Measurements from ENCODE around the gene HEXD.
"Not testable (repeated sequence)": the region's sequence is repeated elsewhere in the genome, so short reads cannot be mapped to it uniquely, and the experiment has no call there.

Gene HEXD

DNA sequence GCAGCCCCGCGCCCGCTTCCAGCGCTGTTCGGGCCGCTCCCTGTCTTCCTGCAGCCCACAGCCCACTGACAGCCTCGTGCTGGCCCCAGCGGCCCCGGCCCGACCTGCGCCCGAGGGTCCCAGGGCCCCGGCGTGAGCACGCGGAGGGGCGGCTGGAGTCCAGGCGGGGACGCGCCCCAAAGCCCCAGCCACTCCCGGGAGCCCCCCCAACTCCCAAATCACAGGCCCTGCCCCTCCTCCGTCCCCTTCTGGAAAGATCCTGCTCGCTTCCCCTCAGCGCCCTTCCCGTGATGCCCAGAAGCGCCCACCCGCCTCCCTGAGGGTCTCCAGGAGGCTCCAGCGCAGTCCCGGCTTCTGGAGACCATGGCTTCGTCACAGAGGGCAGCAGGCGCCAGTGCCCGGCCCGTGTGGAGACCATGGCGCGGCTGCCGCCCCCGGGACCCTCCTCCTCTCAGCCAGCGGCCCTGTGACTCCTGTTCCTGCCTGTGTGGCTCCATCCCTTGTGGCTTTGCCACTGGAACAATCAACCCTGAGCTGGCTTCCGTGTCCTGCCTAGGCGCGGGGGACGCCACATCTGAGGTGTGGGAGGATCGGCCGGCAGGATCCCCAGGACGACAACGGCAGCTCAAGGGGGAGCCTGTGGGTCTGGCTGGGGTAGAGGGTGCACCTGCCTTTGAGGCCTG lies 42.6 kb upstream of the HEXD start:
- no peaks in the 10 kb centered on the region for H3K9me3 ChIP-seq (ENCODE audit: control insufficient read depth in 1 of 2, low read length in 2 of 2)
- no peak overlapping the region for H3K4me3 ChIP-seq (ENCODE audit: low read depth in 1 of 2, low read length in 2 of 2)
- peaks cover 33 to 43% of the 10 kb centered on the region in 2 donors for H3K27me3 ChIP-seq (ENCODE audit: control insufficient read depth in 1 of 2, insufficient read depth in 2 of 2, low read length in 2 of 2)
- H3K27ac ChIP-seq (ENCODE audit: low read depth, low read length): no peak overlapping the region
- peaks cover 14 to 19% of the 10 kb centered on the region in 2 donors for H3K4me1 ChIP-seq (ENCODE audit: control insufficient read depth in 1 of 2, insufficient read depth in 2 of 2, low read length in 2 of 2)
- no peak overlapping the region for H3K9ac ChIP-seq (ENCODE audit: low read depth in 1 of 2, low read length in 2 of 2)
- H3K36me3 ChIP-seq (ENCODE audit: control insufficient read depth in 1 of 2, insufficient read depth in 2 of 2, low read length in 2 of 2): no peaks in the 10 kb centered on the region

DNA sequence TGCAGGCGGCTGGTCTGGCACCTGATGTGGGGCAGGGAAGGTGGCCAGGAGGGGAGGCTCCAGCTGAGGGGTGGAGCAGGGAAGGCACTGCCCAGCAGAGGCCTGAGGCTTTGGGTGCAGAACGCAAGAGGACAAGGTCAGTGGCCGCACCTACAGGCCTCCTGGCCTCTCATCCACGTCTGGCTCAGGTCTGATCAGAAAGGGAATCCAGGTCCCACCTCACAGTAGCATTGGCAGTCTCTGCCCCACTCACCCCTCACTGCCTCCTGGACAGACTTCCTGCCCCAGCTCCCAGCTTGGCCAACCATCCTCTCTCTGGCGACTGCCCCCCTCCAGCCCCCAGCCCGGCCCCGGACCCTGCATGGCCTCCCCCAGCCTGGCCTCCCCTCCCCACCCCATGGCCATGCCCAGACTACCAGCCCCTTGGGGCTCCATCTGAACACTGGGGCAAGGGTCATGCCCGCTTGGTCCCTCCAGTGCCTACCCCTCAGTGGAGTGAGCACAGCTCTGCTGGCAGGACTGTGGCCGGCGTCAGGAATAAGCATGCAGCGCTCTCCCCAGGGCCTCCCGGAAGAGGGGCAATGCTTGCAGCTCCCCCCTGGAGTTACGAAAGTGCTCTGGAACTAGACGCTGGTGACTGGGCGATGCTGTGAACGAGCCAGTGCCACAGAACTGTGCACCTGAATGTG lies 42.0 kb upstream of the HEXD start:
- Histone ChIP-seq H3K9me3 (ENCODE audit: control insufficient read depth in 1 of 2, low read length in 2 of 2) (no peaks in the 10 kb centered on the region), H3K27me3 (ENCODE audit: control insufficient read depth in 1 of 2, insufficient read depth in 2 of 2, low read length in 2 of 2) (peaks cover 26 to 36% of the 10 kb centered on the region in 2 donors), H3K27ac (ENCODE audit: low read depth, low read length) (no peak overlapping the region), H3K4me1 (ENCODE audit: control insufficient read depth in 1 of 2, insufficient read depth in 2 of 2, low read length in 2 of 2) (peaks cover 7 to 18% of the 10 kb centered on the region in 2 donors), H3K4me3 (ENCODE audit: low read depth in 1 of 2, low read length in 2 of 2) (no peak overlapping the region), H3K36me3 (ENCODE audit: control insufficient read depth in 1 of 2, insufficient read depth in 2 of 2, low read length in 2 of 2) (no peaks in the 10 kb centered on the region), H3K9ac (ENCODE audit: low read depth in 1 of 2, low read length in 2 of 2) (no peak overlapping the region)

DNA sequence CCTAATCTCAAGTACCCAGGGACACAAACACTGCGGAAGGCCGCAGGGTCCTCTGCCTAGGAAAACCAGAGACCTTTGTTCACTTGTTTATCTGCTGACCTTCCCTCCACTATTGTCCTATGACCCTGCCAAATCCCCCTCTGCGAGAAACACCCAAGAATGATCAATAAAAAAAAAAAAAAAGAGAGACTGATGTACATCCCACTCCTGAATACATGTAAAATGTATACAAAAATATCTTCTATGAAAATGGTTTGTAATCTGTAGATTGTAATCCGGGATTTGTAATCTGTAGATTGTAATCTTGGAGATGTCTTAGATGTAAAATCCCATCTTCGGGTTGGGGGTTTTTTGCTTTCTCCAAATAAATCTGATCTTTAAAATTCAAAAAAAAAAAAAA lies 40.9 kb upstream of the HEXD start:
- H3K9ac ChIP-seq (ENCODE audit: low read depth in 1 of 2, low read length in 2 of 2); H3K36me3 ChIP-seq (ENCODE audit: control insufficient read depth in 1 of 2, insufficient read depth in 2 of 2, low read length in 2 of 2); H3K9me3 ChIP-seq (ENCODE audit: control insufficient read depth in 1 of 2, low read length in 2 of 2); H3K27ac ChIP-seq (ENCODE audit: low read depth, low read length); H3K4me3 ChIP-seq (ENCODE audit: low read depth in 1 of 2, low read length in 2 of 2): not testable (repeated sequence)
- peaks cover 21 to 30% of the 10 kb centered on the region in 2 donors for H3K27me3 ChIP-seq (ENCODE audit: control insufficient read depth in 1 of 2, insufficient read depth in 2 of 2, low read length in 2 of 2)
- peaks cover 6 to 16% of the 10 kb centered on the region in 2 donors for H3K4me1 ChIP-seq (ENCODE audit: control insufficient read depth in 1 of 2, insufficient read depth in 2 of 2, low read length in 2 of 2)

DNA sequence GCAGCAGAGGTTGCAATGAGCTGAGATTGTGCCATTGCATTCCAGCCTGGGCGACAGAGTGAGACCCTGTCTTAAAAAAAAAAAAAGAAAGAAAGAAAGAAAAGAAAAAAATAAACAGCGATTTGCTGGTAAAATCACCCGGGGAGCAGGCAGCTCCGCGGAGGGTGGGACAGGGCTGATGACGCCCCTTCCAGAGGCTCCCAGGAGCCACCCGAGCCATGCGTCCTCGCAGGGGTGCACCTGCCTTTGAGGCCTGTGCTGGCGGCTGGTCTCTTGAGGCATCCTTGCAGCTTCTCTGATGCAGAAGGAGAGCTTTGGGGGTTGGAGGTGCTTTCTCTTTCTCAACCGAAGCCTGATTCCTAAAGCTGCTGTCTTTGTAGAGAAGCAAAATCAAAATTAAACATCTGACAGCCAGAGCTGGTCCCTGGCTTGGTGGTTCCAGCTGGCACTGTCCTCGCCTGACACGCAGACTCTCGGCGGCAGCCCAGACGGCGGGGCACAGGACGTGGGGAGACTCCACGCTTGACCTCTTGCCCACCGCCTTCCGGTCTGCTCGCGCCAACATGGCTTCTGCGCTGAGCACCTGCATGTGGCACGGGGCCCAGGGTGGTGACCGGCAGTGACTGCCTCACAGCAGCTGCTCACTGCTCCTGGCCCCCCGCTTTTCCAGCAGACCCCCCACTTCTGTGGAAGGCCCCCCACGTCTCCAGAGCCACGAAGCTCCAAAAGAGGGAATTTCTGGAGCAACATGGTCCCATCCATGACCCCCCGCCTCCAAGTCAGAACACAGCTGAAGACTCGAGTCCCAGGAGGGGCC lies 40.0 kb upstream of the HEXD start:
- no peak overlapping the region for H3K9ac ChIP-seq (ENCODE audit: low read depth in 1 of 2, low read length in 2 of 2)
- H3K27ac ChIP-seq (ENCODE audit: low read depth, low read length): no peak overlapping the region
- no peak overlapping the region for H3K4me3 ChIP-seq (ENCODE audit: low read depth in 1 of 2, low read length in 2 of 2)
- H3K4me1 ChIP-seq (ENCODE audit: control insufficient read depth in 1 of 2, insufficient read depth in 2 of 2, low read length in 2 of 2): peaks cover 0 to 11% of the 10 kb centered on the region in 2 donors
- peaks cover 14 to 25% of the 10 kb centered on the region in 2 donors for H3K27me3 ChIP-seq (ENCODE audit: control insufficient read depth in 1 of 2, insufficient read depth in 2 of 2, low read length in 2 of 2)
- H3K9me3 ChIP-seq (ENCODE audit: control insufficient read depth in 1 of 2, low read length in 2 of 2): no peaks in the 10 kb centered on the region
- H3K36me3 ChIP-seq (ENCODE audit: control insufficient read depth in 1 of 2, insufficient read depth in 2 of 2, low read length in 2 of 2): no peaks in the 10 kb centered on the region

DNA sequence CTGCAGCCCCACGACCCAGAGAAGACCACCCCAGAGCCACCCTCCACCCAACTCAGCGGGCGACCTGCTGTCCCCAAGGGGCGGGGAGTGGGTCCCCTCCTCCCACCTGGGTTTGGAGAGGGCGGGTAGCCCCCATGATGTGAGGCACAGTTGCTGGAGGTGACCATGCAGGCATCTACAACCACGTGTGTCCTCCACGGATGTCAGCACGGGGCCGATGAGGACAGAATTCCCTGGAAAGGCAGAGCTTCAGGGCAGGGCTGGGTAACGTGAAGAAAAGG lies 39.5 kb upstream of the HEXD start:
- Histone ChIP-seq H3K4me3 (ENCODE audit: low read depth in 1 of 2, low read length in 2 of 2) (no peak overlapping the region), H3K9ac (ENCODE audit: low read depth in 1 of 2, low read length in 2 of 2) (no peak overlapping the region), H3K36me3 (ENCODE audit: control insufficient read depth in 1 of 2, insufficient read depth in 2 of 2, low read length in 2 of 2) (no peaks in the 10 kb centered on the region), H3K4me1 (ENCODE audit: control insufficient read depth in 1 of 2, insufficient read depth in 2 of 2, low read length in 2 of 2) (peaks cover 0 to 11% of the 10 kb centered on the region in 2 donors), H3K27ac (ENCODE audit: low read depth, low read length) (no peak overlapping the region), H3K9me3 (ENCODE audit: control insufficient read depth in 1 of 2, low read length in 2 of 2) (no peaks in the 10 kb centered on the region), H3K27me3 (ENCODE audit: control insufficient read depth in 1 of 2, insufficient read depth in 2 of 2, low read length in 2 of 2) (peaks cover 14 to 25% of the 10 kb centered on the region in 2 donors)

DNA sequence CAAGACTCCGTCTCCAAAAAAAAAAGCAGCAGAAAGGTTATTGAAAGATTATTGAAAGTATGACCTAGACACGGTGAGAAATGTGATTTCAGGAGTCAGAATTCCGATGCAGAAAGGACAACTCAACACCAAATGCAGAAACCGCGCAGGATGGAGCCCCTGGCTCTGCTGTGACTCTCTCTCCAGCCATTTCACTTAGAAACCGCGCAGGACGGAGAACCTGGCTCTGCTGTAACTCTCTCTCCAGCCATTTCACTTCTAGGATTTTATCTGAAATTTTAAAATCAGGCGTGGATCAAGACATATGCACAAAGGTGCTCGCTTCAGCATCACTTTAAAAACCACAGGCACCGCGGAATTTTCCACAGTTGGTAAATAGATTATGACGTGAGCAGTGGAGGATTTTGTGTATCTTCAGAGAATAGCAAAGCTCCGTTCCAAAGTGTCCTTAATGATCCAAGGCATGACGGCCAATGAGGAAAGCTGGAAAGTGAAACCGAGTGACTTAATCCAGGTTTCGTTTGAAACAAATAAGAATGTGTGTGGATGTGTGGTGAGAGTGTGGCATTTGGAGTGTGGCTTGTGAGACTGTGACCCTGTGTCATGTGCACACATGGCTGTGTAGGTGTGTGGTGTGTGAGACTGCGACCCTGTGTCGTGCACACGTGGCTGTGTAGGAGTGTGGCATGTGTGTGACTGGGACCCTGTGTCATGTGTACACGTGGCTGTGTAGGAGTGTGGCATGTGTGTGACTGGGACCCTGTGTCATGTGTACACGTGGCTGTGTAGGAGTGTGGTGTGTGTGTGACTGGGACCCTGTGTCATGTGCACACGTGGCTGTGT lies 37.1 kb upstream of the HEXD start:
- H3K9ac ChIP-seq (ENCODE audit: low read depth in 1 of 2, low read length in 2 of 2): no peak overlapping the region
- H3K27me3 ChIP-seq (ENCODE audit: control insufficient read depth in 1 of 2, insufficient read depth in 2 of 2, low read length in 2 of 2): peaks cover 6 to 14% of the 10 kb centered on the region in 2 donors
- peaks cover 11 to 16% of the 10 kb centered on the region in 2 donors for H3K4me1 ChIP-seq (ENCODE audit: control insufficient read depth in 1 of 2, insufficient read depth in 2 of 2, low read length in 2 of 2)
- no peaks in the 10 kb centered on the region for H3K9me3 ChIP-seq (ENCODE audit: control insufficient read depth in 1 of 2, low read length in 2 of 2)
- H3K27ac ChIP-seq (ENCODE audit: low read depth, low read length): no peak overlapping the region
- H3K4me3 ChIP-seq (ENCODE audit: low read depth in 1 of 2, low read length in 2 of 2): peak overlapping the region; percentile 44 to 54
- H3K36me3 ChIP-seq (ENCODE audit: control insufficient read depth in 1 of 2, insufficient read depth in 2 of 2, low read length in 2 of 2): no peaks in the 10 kb centered on the region

DNA sequence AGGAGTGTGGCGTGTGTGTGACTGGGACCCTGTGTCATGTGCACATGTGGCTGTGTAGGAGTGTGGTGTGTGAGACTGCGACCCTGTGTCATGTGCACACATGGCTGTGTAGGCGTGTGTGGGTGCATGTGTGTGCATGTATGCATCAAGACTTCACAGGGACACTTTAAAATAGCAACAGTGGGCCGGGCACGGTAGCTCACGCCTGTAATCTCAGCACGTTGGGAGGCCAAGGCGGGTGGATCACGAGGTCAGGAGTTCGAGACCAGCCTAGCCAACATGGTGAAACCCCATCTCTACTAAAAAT lies 36.5 kb upstream of the HEXD start:
- peaks cover 11 to 16% of the 10 kb centered on the region in 2 donors for H3K4me1 ChIP-seq (ENCODE audit: control insufficient read depth in 1 of 2, insufficient read depth in 2 of 2, low read length in 2 of 2)
- H3K4me3 ChIP-seq (ENCODE audit: low read depth in 1 of 2, low read length in 2 of 2): peak overlapping the region in 1 of 2 donors; percentile 44
- peaks cover 5 to 17% of the 10 kb centered on the region in 2 donors for H3K27me3 ChIP-seq (ENCODE audit: control insufficient read depth in 1 of 2, insufficient read depth in 2 of 2, low read length in 2 of 2)
- H3K9me3 ChIP-seq (ENCODE audit: control insufficient read depth in 1 of 2, low read length in 2 of 2); H3K27ac ChIP-seq (ENCODE audit: low read depth, low read length); H3K9ac ChIP-seq (ENCODE audit: low read depth in 1 of 2, low read length in 2 of 2); H3K36me3 ChIP-seq (ENCODE audit: control insufficient read depth in 1 of 2, insufficient read depth in 2 of 2, low read length in 2 of 2): not testable (repeated sequence)

DNA sequence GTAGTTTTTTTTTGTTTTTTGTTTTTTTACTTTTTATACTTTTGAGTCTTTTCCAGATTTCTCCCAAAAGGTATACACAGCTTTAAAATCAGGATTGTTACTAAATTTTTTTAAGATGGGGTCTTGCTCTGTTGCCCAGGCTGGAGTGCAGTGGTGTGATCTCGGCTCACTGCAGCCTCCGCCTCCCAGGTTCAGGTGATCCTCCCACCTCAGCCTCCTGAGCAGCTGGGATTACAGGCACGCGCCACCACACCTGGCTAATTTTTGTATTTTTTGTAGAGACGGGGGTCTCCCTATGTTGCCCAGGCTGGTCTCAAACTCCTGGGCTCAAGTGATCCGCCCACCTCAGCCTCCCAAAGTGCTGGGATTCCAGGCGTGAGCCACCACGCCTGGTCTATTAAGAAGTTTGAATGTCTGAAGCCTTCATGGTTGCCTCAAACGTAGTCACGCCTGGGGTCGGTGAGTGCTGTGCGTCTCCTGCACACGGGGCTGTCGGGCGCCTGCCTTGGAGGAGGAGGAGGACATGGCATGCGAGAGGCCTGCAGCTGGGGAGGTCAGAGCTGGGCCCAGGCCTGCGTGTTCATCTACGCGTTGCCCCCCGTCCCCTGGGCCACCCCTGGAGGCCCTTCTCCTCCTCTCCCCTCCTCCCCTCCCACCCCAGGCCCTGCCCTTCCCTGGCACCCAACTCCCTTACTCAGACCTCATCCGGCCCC lies 35.8 kb upstream of the HEXD start:
- H3K27me3 ChIP-seq (ENCODE audit: control insufficient read depth in 1 of 2, insufficient read depth in 2 of 2, low read length in 2 of 2): peaks cover 12 to 23% of the 10 kb centered on the region in 2 donors
- H3K36me3 ChIP-seq (ENCODE audit: control insufficient read depth in 1 of 2, insufficient read depth in 2 of 2, low read length in 2 of 2); H3K4me3 ChIP-seq (ENCODE audit: low read depth in 1 of 2, low read length in 2 of 2); H3K27ac ChIP-seq (ENCODE audit: low read depth, low read length); H3K9ac ChIP-seq (ENCODE audit: low read depth in 1 of 2, low read length in 2 of 2); H3K9me3 ChIP-seq (ENCODE audit: control insufficient read depth in 1 of 2, low read length in 2 of 2): not testable (repeated sequence)
- peaks cover 11 to 20% of the 10 kb centered on the region in 2 donors for H3K4me1 ChIP-seq (ENCODE audit: control insufficient read depth in 1 of 2, insufficient read depth in 2 of 2, low read length in 2 of 2)

DNA sequence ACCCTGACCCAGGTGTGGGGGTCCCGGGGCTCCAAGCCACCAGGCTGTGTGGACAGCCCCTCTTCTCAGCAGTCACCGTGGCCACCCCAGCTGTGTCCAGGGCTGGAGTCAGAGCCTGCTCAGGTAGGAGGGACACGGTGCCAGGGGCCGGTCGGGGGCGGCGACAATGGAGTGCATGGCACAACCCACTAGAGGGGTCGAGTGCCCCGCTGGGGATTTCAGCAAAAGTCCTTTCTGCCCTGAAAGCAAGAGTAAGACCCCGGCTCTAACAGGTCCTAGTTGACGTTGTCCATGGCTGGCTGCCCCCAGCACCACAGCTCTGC lies 35.3 kb upstream of the HEXD start:
- Histone ChIP-seq H3K36me3 (ENCODE audit: control insufficient read depth in 1 of 2, insufficient read depth in 2 of 2, low read length in 2 of 2) (no peaks in the 10 kb centered on the region), H3K9me3 (ENCODE audit: control insufficient read depth in 1 of 2, low read length in 2 of 2) (no peaks in the 10 kb centered on the region), H3K27ac (ENCODE audit: low read depth, low read length) (no peak overlapping the region), H3K4me1 (ENCODE audit: control insufficient read depth in 1 of 2, insufficient read depth in 2 of 2, low read length in 2 of 2) (peaks cover 11 to 21% of the 10 kb centered on the region in 2 donors), H3K9ac (ENCODE audit: low read depth in 1 of 2, low read length in 2 of 2) (no peak overlapping the region), H3K4me3 (ENCODE audit: low read depth in 1 of 2, low read length in 2 of 2) (no peak overlapping the region), H3K27me3 (ENCODE audit: control insufficient read depth in 1 of 2, insufficient read depth in 2 of 2, low read length in 2 of 2) (peaks cover 17 to 29% of the 10 kb centered on the region in 2 donors)

Measured in duodenal mucosa (tissue), 2 donors.